SKM-1 (cell line): ENCODE results near the gene PTPRG.

Experiments
- DNase-seq: peaks from one replicate; lab custom pipeline; 2025; ENCODE audit not compliant: unreplicated experiment; lab: John Stamatoyannopoulos, UW

PTPRG gene

DNA sequence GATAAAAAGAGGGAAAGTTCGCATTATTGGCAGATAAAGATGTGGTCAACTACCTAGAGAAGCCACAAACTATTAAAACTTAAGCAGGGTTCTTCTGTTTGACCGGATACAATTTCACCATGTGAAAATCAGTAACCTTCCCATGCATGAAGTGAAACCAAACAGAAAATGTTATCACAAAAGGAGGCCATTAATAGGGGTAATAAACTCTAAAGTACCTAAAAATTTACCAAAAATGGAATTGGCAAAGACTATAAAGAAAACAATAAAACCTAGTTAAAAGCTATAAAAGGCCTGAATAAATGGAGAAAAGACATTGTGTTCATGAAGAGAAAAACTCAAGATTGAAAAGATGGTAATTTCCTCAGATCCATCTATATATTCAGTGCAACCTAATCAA is 728.6 kb downstream of the PTPRG start:
- no peak for DNase-seq

- no peak for DNase-seq
Observed at GRCh38 chr3:62293051-62293780, 731.8 kb downstream of the PTPRG start.

GRCh38 chr3:62295571-62295970 is 734.2 kb downstream of the PTPRG start:
- DNase-seq = no peak

GRCh38 chr3:62300617-62301016 is 739.2 kb downstream of the PTPRG start:
- no peak for DNase-seq

DNA sequence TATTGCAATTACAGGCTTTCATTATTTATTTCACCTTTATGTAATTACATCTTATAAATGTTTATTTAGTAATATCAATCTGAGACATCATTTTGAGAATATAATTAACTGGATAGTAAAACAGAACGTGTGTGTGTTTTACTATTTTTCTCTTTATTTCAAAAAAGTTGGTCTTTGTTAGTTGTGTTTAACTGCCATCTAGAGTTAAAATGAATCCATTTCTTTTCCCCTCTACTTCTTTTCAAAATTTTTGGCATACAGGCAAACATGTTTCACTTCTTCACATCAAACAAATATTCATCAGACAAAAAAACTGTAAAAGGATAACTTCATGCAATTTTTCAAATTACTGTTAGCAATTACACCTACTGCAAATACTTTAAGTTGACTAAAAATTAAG is 750.8 kb downstream of the PTPRG start:
- no peak for DNase-seq

DNA sequence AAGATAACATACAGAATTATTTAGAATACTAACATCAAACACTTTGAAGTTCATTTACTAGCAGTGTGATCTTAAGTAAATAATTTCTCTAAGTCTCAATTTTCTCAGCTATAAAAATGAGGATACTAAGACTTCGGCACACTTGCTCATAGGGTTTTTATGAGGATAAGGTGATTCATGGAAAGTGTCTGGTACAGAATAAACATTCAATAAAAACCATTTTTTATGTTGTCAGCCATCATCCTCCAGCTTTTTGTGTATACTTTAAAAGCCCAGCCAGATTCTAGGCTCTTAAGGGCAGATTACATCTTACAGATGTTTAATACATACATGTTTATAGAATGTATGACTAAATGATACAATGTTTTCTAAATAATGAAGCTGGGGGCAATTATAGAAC is 755.2 kb downstream of the PTPRG start:
- DNase-seq = no peak

- no peak for DNase-seq
Observed at GRCh38 chr3:62318365-62318751, 757.0 kb downstream of the PTPRG start.

DNA sequence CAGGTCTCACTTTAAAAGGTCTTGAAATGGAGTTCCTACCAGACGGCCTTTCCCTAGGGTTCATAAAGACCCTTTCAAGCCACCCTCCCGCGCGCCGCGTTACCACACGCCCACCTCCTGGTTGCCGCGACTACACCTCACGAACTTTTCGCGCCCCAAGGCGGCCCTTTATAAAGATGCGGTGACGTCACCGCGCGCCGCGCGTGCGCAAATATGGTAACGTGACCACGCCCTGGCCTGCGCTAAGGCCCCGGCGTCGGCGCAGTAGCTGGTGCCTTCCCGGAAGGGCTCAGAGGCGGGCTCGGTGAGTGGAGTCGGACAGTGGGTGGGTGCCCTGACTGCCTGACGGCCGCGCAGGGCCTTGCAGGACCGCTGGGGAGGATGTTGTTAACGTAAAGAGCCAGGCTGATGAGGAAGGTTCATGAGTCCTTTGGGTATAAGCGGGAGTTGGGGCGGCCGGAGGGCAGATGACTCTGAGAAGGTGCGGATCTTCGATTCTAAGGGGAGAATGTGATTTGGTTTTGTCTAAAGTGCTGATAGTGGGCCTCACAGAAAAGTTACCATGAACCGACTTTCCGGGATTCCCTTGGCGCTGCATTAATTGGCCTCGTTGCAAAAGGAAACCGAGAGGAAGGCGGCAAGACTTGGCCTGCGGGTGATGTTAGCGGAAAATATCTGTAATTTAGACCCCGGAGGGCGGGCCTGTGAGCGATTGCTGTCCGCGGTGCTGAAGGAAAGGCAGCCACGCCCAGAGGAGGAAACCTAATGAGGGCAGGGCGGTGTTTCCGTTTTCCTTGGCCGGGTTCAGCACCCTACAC is 757.6 kb downstream of the PTPRG start:
- no peak for DNase-seq

DNA sequence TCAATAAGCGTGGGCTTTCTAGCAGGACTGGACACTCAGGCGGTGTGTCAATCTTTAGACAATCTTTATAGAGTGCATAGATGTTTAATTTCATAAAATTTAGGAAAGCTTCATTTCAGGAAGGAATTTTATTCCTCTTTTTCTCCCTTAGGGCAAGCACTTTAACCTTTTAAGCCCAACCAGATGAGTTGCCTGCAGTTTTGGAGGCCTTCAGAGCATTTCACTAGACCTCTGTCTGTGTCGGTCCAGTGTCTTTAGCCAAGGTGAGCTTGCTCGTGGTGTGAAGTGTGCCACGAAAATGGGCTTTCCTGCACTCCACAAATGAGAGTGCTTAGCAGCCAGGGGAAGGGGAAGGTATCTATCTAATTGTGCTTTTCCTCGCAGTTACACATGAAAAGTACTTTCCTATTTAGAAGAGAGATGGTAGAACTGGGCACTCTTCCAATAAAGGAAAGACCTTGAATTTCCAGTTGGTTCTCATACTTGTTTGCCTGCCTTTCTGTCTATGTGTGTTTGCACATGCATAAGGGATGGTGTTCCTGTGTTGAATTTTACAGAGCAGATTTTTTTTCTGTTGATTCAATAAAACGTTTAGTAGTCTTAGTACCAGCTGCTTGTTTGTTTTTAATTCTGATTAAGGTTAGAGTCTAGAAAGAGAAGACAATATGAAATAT is 758.3 kb downstream of the PTPRG start:
- DNase-seq = no peak

GRCh38 chr3:62323241-62323640 is 761.9 kb downstream of the PTPRG start:
- DNase-seq = no peak

DNA sequence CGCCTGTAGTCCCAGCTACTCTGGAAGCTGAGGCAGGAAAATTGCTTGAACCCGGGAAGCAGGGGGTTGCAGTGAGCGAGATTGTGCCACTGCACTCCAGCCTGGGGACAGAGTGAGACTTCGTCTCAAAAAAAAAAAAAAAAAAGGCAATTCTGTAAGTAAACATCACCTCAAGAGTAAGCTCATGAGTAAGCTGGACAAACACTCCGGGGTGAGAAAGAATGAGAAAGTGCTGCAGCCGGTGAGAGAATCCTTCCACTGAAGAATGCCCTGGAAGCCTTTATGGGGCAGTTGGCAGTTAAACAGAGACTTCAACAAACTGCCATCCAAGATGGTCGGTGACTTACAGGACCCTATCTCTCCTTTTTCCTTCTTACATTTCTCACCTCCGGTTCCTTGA is 764.5 kb downstream of the PTPRG start:
- DNase-seq = no peak

DNA sequence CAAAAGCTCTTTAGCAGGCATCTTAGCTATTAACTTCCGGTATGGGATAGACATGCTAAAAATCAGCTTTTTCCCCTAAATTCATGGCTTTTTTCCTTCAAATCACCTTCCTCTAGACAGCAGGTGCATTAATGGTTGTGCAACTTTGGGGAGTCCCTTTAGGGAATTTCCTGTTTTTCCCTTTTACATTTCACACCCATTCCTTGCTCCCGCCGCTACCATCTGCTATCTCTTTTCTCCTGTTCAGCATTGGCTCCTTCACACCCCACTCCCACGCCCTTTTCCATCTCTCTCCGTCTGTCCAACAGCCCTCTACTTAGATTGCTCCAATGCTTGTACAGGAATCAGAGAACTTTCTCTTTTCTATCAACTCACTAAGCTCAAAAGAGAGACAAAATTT is 768.6 kb downstream of the PTPRG start:
- DNase-seq = no peak

DNA sequence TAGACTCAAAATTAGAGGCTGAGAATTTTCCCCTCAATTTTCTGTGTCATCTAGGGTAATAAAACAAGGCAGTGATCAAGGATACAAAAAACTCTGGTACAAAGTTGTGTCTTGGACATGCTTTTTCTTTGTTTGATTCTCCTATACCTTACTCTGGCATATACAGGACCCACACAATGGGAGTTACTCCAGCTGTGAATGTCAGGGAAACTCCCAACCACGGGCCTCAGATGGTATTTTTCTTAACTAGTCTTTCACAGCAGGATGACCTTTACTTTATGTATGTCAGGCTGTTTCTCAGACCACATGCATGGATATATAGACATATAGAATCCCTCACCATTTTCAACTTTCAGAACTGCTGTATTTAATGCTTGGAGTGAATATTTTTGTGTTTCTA is 770.6 kb downstream of the PTPRG start:
- DNase-seq = no peak

DNA sequence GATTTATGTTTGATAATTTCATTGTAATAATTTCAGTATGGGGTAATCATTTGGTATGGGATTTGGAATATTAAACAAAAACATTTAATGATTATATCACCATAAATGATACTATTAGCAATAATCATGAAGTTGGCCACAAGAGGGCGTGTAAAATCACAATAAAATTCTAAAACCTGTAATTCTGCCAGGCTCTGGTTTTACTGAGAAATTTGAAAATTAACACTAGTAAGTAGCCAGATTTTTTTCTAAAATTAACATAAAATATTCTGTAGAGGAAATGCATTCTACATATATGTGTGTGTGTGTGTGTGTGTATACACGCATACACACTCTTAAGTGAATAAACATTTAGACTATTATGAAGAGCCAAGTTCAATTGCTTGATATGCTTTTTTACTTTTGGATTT is 771.5 kb downstream of the PTPRG start:
- no peak for DNase-seq

DNA sequence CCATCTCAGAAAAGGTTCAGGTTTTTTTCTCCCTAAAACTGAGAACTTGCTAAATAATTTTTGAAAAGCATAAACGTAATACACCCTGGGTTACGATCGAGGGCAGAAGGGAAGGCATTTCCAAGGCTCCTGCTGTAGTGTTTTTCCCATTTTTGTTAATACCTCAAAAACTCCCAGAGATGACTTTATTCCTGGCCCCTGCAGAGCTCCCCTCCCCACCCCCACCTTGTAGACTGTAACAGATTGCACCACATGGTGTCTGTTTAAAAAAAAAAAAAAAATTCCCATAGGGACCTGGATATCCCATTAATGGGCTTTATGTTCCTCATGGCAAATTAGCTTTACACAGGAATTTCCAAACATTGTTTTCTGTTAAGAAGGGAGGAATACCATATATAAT is 773.8 kb downstream of the PTPRG start:
- DNase-seq = no peak

DNA sequence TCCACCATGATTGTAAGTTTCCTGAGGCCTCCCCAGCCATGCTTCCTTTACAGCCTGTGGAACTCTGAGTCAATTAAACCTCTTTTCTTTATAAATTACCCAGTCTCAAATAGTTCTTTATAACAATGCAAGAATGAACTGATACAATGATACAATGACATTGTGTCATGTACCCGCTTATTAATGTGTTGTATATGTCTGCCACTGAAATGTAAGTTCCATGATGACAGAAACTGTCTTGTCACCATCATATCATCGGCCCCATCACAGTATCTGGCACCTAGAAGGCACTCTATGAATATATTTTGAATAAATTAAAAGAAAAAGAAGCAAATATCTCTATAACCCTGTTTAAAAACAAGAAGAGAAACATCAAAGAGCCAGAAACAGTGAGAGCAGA is 782.4 kb downstream of the PTPRG start:
- DNase-seq = no peak
